AG08395 (cell line): Measurements from ENCODE around the gene RIMOC1.

Experiments used
- DNase-seq: peaks from one replicate; pipeline ENCODE4 v3.0.0; 2012; ENCODE audit warnings: mixed read lengths, low spot score

Gene RIMOC1, protein sequence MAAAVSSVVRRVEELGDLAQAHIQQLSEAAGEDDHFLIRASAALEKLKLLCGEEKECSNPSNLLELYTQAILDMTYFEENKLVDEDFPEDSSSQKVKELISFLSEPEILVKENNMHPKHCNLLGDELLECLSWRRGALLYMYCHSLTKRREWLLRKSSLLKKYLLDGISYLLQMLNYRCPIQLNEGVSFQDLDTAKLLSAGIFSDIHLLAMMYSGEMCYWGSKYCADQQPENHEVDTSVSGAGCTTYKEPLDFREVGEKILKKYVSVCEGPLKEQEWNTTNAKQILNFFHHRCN

DNA sequence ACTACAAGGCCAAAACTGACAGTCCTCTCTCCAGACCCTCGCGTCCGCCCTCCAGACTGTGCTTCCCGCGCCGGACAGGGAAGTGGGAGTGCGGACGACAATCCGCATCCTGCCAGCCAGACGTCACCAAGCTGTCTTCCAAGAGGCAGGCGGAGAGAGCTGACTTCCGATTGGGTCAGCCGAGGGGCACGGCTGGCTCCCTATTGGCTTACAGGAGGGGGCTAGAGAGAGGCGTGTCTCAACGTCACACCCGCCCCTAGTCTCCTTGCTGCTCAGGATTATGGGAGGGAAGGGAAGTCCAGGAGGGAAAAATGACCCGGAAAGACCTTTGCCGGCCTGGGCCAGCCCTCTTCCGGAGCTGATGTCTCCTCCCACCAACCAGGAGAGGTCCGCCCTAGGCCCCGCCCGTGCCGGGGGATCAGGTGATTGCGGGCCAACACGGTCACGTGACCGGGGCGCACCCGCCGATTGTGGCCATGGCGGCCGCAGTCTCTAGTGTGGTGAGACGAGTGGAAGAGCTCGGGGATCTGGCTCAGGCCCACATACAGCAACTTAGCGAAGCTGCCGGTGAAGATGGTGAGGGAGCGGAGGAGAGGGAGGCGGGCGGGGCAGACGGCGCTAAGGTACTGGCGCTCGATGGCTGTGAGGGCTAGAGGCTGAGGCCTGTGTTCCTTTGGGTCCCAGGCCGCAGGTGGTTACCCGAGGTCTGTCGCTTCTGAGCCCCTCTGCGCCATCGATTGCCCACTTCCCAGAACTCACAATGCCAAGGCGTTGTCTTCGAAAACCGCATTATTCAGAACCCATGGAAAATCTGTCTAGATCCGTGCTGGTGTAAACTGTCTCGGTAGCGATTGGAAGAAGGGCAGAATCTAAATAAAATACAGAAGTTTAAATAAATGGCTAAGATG is at the start of gene RIMOC1:
TSS of gene RIMOC1 (plus strand) at position 453 of the 908 bp plus-strand sequence. CDS start at position 477, 24 bp downstream.
- DNase-seq = peak; percentile 99

DNA sequence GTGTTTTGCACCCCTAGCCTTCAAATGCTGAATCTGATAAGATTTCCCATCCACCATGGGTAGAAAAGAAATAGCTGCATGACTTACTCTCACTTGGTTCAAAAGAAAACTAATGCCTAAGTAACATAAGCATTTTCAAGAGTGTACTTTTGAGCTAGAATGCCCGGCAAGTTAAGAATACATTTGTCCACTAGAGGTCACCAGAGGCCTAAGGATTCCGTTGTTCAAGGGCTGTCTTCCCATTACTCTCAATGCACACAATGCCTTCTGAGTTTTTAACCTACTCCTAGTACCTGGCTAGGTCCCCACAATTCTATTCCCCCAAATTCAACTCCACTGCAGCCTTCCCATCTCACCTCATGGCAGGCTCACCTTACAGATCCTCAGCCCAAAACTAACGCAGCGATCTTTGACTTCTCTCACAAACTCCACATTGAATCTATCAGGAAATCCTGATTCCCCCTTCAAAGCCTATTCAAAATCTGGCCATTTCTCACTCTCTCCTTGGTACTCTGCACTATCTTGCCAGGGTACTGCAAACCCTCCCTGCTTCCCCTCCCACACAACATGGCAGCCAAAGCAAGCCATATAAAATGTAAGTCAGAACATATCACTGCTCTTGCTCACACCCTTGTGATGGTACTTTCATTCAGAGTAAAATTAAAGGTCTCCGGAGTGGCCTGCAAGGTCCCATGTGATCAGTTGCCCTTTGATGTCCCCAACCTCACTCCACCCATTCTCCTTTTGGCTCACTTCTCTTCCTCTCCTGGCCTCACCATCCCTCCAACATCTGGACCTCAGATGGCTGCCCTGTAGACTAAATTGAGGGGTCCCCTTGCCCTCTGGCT is 47.3 kb upstream of the RIMOC1 start:
- peak; percentile 78 for DNase-seq

DNA sequence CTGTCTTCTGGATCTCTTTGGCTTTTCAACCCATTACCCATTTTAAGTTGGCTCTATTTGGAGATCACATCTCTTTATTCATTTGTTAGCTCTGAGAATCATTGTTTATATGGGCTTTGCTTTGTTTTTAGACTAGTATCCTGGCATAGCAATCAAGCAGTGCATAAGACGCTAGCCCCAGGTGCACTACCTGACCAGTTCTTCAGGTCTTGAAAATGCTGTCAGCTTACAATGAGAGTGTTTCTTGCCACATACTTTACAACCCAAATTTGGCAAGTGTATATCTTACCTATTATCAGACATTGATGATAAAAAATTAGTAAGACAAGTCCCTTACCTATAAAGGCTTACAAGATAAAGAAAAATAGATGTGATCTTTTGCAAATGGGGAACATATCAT is 46.2 kb upstream of the RIMOC1 start:
- DNase-seq = no peak

DNA sequence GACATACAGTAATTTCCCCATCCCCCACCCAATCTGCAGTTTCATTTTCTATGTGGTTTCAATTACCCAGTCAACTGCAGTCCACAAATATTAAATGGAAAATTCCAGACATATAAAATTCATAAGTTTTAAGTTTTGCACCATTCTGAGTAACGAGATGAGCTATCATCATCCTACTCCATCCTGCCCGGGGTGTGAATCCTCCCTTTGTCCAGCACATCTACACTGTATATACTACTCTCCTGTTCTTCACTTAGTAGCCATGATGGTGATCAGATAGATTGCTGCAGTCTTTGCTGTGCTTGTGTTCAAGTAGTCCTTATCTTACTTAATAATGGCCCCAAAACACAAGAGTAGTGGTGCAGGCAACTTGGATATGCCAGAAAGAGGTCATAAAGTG is 45.3 kb upstream of the RIMOC1 start:
- DNase-seq = no peak

DNA sequence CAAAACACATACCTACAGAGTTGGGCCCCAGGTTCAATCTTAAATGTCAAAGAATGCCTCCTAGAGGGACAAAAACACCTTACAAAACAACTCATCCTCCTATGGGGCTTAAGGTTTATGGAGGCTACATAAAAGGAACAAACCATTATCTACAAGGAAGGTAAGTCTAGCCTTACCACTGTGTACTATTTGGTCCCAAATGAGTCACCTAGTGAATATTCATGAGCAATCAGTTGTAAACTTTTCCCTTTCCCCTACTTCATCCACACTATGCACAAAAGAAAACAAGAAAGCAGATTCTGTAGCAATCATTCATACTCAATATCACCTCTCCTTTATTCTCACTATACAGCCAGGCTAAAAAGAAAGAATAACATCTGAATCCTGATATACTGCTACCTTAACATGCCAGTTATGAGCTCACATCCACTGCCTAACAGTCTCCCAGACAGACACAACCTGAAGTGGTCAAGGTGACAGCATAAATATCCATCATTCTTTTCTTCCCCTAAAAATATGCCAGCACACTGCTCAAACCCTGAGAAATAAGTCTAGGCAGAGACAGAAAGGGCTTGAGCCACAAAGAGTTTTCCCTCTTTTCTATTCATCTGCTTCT is 40.2 kb upstream of the RIMOC1 start:
- peak; percentile 31 for DNase-seq

DNA sequence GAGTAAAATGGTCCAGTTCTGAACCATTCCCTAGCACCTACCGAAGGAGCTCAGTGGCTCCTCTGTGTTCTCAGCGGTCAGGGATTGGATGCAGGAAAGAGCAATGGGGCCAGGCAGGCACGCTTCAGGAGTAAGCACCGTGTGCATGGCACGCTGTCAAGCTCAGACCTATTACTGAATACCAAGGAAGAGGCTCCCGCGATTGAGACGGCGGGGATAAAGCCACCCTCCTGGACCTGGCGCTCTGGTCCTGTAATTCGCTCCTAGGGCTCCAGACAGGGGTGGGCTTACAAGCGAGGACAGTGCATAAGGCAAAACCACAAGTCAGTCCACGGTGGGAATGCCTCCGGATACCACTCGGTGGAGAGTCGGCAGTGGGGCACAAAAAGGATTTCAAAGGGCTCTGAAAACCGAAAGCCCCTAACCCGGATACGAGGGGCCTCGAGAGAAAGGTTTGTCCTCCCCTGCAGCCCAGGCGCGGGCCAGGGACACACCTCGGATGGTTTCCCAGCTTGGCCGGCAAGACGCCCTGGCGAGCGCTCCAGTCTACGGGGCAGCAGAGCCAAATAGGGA is 34.9 kb upstream of the RIMOC1 start:
- DNase-seq = peak; percentile 41

DNA sequence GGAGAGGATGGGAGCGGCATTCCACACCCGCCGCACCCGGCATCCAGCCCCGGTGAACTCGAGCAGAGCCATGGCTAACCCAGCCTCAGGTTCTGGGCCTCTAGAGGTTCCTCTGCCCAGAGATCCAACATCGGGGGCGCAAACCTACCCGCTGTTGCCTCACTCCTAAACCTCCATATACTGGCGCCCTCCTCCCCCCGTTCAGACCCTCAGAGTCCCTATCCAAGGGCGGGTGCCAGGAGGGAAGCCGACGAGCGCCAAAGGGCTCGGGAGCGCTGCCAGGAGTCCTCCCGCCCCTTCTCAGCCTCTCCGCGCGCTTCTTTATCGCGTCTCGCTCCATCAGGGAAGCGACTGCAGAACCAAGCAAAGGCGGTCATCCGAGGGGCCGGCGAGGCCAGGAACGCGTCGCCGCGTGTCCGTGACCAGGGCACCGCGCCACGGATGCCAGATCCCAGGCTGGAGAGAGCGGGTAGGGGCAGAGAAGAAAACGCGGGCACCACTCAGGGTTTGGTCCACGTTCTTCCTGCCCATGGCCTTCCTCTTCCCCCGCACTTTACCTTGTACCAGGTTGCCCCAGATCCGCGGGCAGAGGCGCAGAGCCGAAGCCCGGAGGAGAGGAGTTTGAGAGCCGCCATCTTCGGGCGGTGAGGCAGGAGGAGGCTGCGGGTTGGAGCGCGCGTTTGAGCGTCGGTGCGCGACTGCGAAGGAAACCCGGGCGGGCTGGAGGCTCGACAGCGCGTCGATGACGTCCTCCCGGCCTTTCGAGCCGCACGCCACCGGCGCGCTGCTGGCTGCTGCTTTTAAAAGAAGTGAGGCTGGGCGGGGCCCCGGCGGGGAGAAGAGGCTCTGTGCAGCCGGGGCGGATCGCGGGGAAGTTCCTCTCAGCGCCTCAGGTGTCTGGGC is 34.2 kb upstream of the RIMOC1 start, which contains the start of gene OXCT1:
TSS of gene OXCT1 (minus strand) at position 702 of the 903 bp plus-strand sequence. CDS start at position 635, 67 bp downstream.
- DNase-seq = peak; percentile 82

DNA sequence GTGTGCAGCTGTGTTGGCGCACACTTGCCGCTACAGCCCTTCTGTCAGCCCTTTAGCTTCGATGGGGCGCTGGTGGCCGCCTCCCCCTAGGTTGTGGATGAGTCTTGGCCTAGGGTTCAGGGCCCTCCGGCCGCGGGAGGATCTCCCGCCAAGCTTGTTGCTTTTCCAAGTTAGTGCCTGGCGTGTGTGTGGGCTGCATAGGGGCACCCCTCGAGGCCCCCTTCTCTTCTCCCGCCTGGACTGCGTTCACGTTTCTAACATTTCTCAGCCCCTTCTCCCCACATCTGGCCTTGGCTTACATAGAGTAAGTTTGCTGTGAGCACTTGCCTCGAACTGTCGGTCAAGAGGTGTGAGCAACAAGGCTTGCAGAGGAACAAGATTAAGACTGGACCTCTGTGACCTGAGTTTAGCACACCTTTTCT is 33.5 kb upstream of the RIMOC1 start:
- DNase-seq = no peak

DNA sequence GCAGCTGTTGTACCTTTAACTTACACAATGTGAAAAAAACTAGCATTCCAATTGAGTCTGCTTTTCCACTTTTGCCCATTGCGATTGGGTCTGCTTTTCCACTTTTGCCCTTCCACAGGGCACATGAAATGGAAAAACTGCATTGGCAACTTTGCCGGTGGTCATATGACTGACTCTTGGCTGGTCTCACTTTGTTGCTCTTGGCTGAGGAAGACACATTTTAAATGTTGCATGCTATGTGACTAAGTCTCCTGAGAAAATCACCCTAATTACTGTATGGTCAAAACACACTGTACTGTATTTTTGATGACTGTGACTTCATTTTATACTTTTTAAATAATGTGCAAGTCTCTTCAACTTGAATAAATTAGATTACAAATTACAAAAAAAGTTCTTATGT is 32.3 kb upstream of the RIMOC1 start:
- peak; percentile 42 for DNase-seq

DNA sequence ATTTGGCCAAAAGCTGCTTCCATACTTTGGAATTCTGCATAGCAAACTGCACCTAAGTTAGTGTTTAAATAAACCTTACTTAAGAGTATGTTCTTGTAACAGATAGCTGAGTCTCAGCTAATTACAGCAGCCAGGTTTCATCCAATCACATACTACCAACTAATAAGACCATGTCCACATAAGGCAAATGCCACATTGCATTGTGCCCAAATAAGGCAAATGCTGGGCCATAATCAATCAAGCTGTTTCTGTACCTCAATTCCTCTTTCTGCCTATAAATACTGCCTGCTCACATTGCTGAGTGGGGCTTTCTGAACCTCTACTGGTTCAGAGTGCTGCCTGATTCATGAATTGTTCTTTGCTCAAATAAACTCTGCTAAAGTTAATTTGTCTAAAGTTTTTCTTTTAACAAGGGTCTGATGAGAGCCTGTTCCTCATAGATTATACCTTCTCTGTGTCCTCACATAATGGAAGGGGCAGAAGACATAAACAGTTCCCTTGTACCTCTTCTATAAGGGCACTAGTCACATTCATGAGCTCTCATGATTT is 29.6 kb upstream of the RIMOC1 start:
- DNase-seq = no peak

DNA sequence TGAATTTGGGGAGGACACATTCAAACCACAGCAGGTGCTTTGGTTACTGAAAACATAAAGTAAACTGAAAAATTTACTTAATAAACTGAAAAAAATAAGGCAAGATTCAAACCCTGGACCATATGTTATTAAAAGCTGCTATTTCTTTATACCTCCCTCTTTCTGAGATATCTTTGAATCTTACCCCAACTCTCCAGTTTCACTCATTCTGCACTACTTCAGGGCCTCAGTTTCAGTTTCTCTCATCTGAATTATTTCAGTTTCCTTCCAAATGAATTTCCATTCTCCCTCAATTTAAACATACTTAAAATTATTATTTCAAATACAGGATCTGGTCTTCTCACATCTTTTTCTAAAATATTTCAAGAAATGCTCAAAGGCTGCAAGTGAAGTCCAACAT is 29.0 kb upstream of the RIMOC1 start:
- DNase-seq = no peak

DNA sequence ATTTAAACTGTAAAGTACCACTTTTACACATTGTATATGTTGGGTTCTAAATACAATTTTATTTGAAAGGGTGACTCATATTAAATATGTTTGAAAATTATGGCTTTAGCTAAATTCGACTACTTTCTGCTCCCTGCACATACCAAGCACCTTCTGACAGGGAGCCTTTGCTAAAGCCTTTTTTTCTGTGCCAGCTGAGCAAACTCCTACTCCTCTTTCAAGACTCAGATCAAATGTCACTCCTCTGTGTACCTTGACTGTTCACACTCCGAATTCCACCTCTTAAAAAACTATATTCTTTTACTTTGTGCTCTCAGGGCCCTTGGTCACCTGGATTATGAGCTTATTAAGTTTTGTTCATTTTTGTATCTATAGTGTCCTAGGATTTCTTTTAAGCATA is 27.5 kb upstream of the RIMOC1 start:
- DNase-seq = no peak

DNA sequence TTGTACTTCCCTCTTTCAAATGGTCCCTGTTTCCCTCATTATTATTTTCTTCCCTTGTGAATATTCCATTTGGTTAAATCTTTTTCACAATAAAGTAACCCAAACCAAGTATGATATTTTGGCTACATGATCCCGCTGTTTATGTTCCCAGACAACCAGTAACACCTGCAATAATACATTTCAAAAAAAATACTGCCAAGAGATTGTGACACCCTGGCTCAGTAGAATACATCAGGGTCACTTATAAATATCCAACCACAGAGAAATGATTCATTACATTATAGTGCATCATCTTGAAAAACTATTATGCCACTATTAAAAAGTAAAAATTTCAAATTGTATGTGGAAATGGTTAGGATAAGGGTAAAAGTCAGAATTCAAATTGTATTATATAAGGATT is 26.7 kb upstream of the RIMOC1 start:
- no peak for DNase-seq

DNA sequence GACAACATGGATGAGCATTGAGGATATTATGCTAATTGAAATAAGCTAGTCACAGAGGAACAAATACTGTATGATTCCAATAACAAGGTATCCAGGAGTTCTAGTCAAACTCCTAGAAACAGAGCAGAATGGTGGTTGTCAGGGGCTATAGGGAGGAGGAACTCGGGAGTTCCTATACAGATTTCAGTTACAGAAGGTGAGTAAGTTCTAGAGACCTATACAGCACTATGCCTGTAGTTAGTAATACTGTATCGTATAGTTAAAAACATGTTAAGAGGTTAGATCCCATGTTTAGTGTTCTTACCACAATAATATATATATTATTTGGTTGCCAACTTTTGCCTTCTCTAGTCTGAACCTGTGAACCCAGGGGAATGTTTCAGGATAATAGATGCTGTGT is 26.0 kb upstream of the RIMOC1 start:
- no peak for DNase-seq

DNA sequence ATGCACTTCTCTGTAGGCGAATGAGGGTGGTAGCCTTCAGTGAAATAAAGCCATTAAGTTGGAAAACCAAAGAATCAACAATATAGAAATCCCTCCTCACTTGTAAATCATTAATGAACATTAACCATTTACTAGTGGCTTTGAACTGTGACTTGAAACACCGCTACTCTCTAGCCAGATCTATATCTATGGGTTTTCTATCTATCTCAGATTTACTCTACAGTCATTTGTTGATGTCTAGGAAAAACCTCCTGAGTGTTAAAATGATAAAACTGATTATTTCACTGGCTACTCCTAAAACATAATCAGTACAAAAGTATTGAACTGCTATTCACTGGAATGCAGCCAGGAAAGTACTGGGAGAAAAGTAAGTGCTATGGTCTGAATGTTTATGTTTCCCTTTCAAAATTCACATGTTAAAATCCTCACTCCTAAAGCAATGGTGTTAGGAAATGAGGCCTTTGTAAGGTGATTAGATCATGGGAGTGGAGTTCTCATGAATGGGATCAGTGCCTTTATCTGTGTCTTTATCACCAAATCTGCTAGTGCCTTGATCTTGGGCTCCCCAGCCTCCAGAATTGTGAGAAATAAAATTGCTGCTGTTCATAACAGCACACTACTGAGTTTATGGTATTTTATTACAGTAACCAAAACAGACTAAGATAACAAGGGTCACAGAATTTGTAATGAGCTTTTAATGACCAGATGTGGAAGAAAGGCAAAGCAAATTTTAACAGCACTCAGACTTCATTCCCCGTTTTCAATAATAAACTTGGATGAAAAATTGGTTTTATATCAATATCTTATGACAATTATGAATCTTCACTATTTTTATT is 25.3 kb upstream of the RIMOC1 start:
- no peak for DNase-seq

DNA sequence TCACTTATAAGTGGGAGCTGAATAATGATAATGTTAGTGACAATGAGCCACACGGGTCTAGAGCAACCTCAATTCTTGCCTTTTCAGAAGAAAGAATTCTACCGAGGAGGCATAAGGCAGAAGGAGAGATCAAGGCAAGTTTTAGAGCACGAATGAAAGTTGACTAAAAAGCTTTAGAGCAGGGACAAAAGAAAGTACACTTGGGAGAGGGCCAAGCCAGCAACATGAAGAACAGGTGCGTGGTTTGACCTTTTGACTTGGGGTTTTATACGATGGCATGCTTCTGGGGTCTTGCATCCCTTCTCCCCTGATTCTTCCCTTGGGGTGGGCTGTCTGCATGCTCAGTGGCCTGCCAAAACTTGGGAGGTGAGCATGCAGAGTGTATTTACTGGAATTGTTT is 21.4 kb upstream of the RIMOC1 start:
- DNase-seq = no peak

DNA sequence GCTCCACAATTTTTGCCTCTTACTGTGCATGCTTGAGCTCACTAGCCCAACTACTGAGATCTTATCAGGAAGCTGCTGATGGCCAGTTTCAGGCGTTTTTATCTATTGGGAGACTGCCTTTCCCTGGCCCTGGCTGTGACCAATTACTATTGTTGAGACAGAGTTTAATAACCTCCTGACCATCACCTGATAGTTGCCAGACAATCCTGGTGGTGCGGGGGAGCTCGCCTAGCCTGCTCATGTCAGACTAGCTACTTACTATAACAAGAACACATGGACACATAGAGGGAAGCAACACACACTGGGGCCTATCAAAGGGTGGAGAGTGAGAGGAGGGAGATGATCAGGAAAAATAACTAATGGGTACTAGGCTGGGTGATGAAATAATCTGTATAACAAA is 20.9 kb upstream of the RIMOC1 start:
- DNase-seq = no peak

DNA sequence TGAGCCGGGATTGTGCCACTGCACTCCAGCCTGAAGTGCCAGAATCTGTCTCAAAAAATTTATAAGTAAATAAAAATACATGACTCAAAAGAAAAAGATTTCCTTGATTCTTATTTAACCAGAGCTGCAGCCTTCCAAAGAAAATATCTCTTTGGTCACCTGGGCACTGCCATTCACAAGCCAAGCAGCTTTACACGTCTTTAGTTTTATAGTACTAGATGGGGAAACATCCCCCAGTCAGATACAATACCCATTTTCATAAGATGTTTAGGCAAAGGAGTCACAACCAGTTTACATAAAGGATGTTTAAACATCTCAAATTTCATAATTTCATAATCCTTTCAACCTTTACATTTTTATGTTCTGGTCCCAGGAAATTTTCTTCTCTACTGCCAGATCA is 20.2 kb upstream of the RIMOC1 start:
- no peak for DNase-seq

DNA sequence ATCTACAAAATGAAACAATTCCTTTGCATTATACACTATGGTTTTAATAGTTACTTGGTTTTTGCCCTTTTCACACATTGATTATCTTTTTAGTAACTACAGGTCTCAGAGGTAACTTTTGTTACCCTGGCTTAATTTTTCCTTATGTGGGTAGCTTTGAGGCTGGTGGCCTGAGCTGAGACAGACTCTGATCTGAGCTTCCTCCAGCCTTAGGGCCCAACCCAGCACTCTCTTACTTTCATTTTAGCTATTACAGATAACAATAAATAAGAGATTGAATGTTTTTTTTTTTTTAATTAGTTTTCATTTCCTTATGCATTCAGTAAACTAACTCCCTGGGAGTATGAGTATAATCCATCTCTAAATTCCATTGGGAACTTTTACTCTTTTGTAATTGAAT is 18.9 kb upstream of the RIMOC1 start:
- DNase-seq = no peak
